GM23338 (cell line): ENCODE data around the gene PLS3. TPM values are rescaled to one million over a fixed set of nuclear protein-coding genes. Genes with fewer than 3 reads are reported as not detected.

ENCODE experiments used
- ATAC-seq: fragments of 200-7000 bp; cut with Tn5 transposase; 3 replicates; pipeline ENCODE4 v1.9.1; 2020
- DNase-seq: peaks from one replicate; pipeline ENCODE4 v3.0.0-alpha.2; 2015; ENCODE audit warnings: low spot score
- H2AFZ ChIP-seq: fragments of 200-600 bp; sonication (generic); 2 replicates; pipeline ENCODE4 v1.8.0; 2016; ENCODE audit warnings: antibody characterized with exemption, mild to moderate bottlenecking, moderate library complexity
- H3F3A ChIP-seq: fragments of 200-600 bp; sonication (generic); replicated peaks from 2 replicates; pipeline ENCODE4 v1.8.0; 2017; ENCODE audit warnings: antibody characterized with exemption, mixed run types, low read depth
- H3K27ac ChIP-seq: fragments of 200-600 bp; sonication (generic); 2 replicates; pipeline ENCODE4 v1.6.1; 2016; ENCODE audit warnings: low read depth
- H3K27me3 ChIP-seq: fragments of 200-600 bp; sonication (generic); 2 replicates; pipeline ENCODE4 v1.8.0; 2016; ENCODE audit warnings: mild to moderate bottlenecking, mixed run types, moderate library complexity; ENCODE audit not compliant: insufficient read depth
- H3K36me3 ChIP-seq: fragments of 200-600 bp; sonication (generic); 2 replicates; pipeline ENCODE4 v1.8.0; 2016; ENCODE audit warnings: mild to moderate bottlenecking; ENCODE audit not compliant: insufficient read depth
- H3K4me1 ChIP-seq: fragments of 200-600 bp; sonication (generic); 2 replicates; pipeline ENCODE4 v1.8.0; 2016; ENCODE audit warnings: mild to moderate bottlenecking, moderate library complexity; ENCODE audit not compliant: insufficient read depth
- H3K4me2 ChIP-seq: fragments of 200-600 bp; sonication (generic); 2 replicates; pipeline ENCODE4 v1.7.1; 2017; ENCODE audit warnings: mixed run types
- H3K4me3 ChIP-seq: fragments of 200-600 bp; sonication (generic); 2 replicates; pipeline ENCODE4 v1.6.1; 2016; ENCODE audit warnings: mixed run types
- H3K79me2 ChIP-seq: fragments of 200-600 bp; sonication (generic); replicated peaks from 2 replicates; pipeline ENCODE4 v1.8.0; 2017; ENCODE audit warnings: mild to moderate bottlenecking; ENCODE audit not compliant: insufficient read depth
- H3K9me2 ChIP-seq: fragments of 200-600 bp; sonication (generic); 2 replicates; pipeline ENCODE4 v1.8.0; 2017; ENCODE audit not compliant: insufficient read depth
- H4K20me1 ChIP-seq: fragments of 200-600 bp; sonication (generic); replicated peaks from 2 replicates; pipeline ENCODE4 v1.8.0; 2017; ENCODE audit warnings: mild to moderate bottlenecking; ENCODE audit not compliant: insufficient read depth
- H3K27ac Mint-ChIP-seq: 2 replicates; pipeline ENCODE4 v1.8.0; 2020; ENCODE audit warnings: inconsistent platforms, mild to moderate bottlenecking, moderate library complexity, mixed read lengths
- H3K27me3 Mint-ChIP-seq: 3 replicates; pipeline ENCODE4 v1.8.0; 2022; ENCODE audit warnings: low read depth, mild to moderate bottlenecking, moderate library complexity, mixed read lengths, inconsistent platforms; ENCODE audit not compliant: insufficient read depth, poor library complexity
- H3K36me3 Mint-ChIP-seq: 3 replicates; pipeline ENCODE4 v1.8.0; 2021; ENCODE audit warnings: low read depth, mild to moderate bottlenecking, inconsistent platforms, moderate library complexity, mixed read lengths
- H3K4me1 Mint-ChIP-seq: 3 replicates; pipeline ENCODE4 v1.8.0; 2020; ENCODE audit warnings: mild to moderate bottlenecking, inconsistent platforms, mixed read lengths
- H3K4me3 Mint-ChIP-seq: 3 replicates; pipeline ENCODE4 v1.8.0; 2021; ENCODE audit warnings: moderate library complexity, mild to moderate bottlenecking, inconsistent platforms, mixed read lengths
- H3K9me3 Mint-ChIP-seq: 3 replicates; pipeline ENCODE4 v1.8.0; 2020; ENCODE audit warnings: moderate library complexity, mild to moderate bottlenecking, inconsistent platforms, mixed read lengths
- CREB1 ChIP-seq: fragments of 250-450 bp; sonication (Bioruptor Pico); IDR thresholded peaks from 2 replicates; pipeline ENCODE4 v1.5.0; 2020; ENCODE audit warnings: low read depth, mild to moderate bottlenecking, moderate library complexity
- CTCF ChIP-seq, 2 experiments: fragments of 200-600 bp in 1 of 2; sonication (generic) in 1 of 2; conservative IDR thresholded peaks; 2 replicates each; pipeline versions ENCODE4 v1.5.1 to v1.6.1; 2016 to 2017; ENCODE audit warnings: antibody characterized with exemption in 2 of 2, low read depth in 2 of 2, mild to moderate bottlenecking in 2 of 2, moderate library complexity in 1 of 2
- ETS1 ChIP-seq: IDR thresholded peaks from 2 replicates; pipeline ENCODE4 v1.6.1; 2016; ENCODE audit warnings: antibody characterized with exemption
- EZH2 ChIP-seq: fragments of 200-600 bp; sonication (generic); IDR thresholded peaks from one replicate; pipeline ENCODE4 v1.8.0; 2017; ENCODE audit warnings: antibody characterized with exemption, mild to moderate bottlenecking, low read depth; ENCODE audit not compliant: unreplicated experiment
- EZH2phosphoT487 ChIP-seq: fragments of 200-600 bp; sonication (generic); IDR thresholded peaks from one replicate; pipeline ENCODE4 v1.8.1; 2018; ENCODE audit warnings: antibody characterized with exemption; ENCODE audit not compliant: unreplicated experiment
- JUNB ChIP-seq: IDR thresholded peaks from one replicate; pipeline ENCODE4 v1.6.1; 2016; ENCODE audit warnings: antibody characterized with exemption; ENCODE audit not compliant: unreplicated experiment
- NANOG ChIP-seq: IDR thresholded peaks from 2 replicates; pipeline ENCODE4 v1.6.1; 2016; ENCODE audit warnings: antibody characterized with exemption, borderline replicate concordance
- POLR2AphosphoS5 ChIP-seq: IDR thresholded peaks from 2 replicates; pipeline ENCODE4 v1.6.1; 2016; ENCODE audit warnings: antibody characterized with exemption, low read depth
- REST ChIP-seq: IDR thresholded peaks from one replicate; pipeline ENCODE4 v1.6.1; 2018; ENCODE audit warnings: antibody characterized with exemption; ENCODE audit not compliant: unreplicated experiment
- STAT1 ChIP-seq: IDR thresholded peaks from one replicate; pipeline ENCODE4 v1.6.1; 2016; ENCODE audit warnings: antibody characterized with exemption; ENCODE audit not compliant: unreplicated experiment
- ZNF114 ChIP-seq: fragments of 250-450 bp; sonication (Bioruptor Pico); IDR thresholded peaks from 2 replicates; pipeline ENCODE4 v1.5.0; 2020; ENCODE audit warnings: mild to moderate bottlenecking, moderate library complexity
- ZNF331 ChIP-seq: fragments of 250-450 bp; sonication (Bioruptor Pico); IDR thresholded peaks from 2 replicates; pipeline ENCODE4 v1.5.0; 2020; ENCODE audit warnings: low read depth, mild to moderate bottlenecking, moderate library complexity
- ZNF462 ChIP-seq: fragments of 250-450 bp; sonication (Bioruptor Pico); IDR thresholded peaks from 2 replicates; pipeline ENCODE4 v1.5.0; 2020; ENCODE audit warnings: mild to moderate bottlenecking, moderate library complexity
- polyA plus RNA-seq: library from polyadenylated mRNA; unstranded; fragments of >200 nt; fragmentation: Nextera tagmentation; extraction: Ambion mirVana; gene quantifications from 2 replicates; pipeline ENCODE4 v1.2.1, GENCODE V29; 2016
- total RNA-seq: library from RNA; depleted of rRNA; stranded (reverse); fragments of >200 nt; shearing (Covaris generic); gene quantifications from 2 replicates; pipeline ENCODE4 v1.2.3, GENCODE V29; 2014

Gene PLS3
- total and polyA plus RNA-seq, 2 experiments from 2014 or later = 81.6 to 128 TPM

DNA sequence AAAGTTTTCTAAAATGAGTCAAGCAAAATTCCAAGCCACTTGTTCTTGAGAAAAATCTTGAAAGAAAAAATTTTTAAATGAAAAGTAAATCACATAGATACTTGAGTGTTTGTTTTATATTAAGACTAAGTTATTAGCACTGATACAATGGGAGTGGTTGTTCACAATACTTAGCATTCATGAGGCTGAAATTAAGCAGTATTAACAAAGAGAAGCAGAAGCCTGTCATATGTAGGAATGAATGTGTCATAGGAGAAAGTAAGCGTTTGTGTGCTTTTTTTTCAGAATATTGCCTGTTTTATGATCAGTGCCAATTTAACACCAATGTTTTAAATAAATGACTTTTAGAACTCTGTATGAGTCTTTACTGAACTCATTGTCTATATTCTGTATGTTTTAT is 37.6 kb downstream of the PLS3 start:
- no peak overlapping the region for H3K4me3 Mint-ChIP-seq
- H4K20me1 ChIP-seq = no peaks in the 10 kb centered on the region
- no peak overlapping the region for H2AFZ ChIP-seq
- H3K4me3 ChIP-seq = no peak overlapping the region
- H3K4me1 Mint-ChIP-seq = peaks cover 44% of the 10 kb centered on the region
- peaks cover 4% of the 10 kb centered on the region for H3K27me3 Mint-ChIP-seq
- H3K4me2 ChIP-seq = no peak overlapping the region
- no peaks in the 10 kb centered on the region for H3K9me3 Mint-ChIP-seq
- H3F3A ChIP-seq = no peaks in the 10 kb centered on the region
- no peaks in the 10 kb centered on the region for H3K9me2 ChIP-seq
- no peak overlapping the region for H3K27ac ChIP-seq
- DNase-seq (no peak), ATAC-seq (no peak)
- H3K4me1 ChIP-seq = peaks cover 21% of the 10 kb centered on the region
- peaks cover 72% of the 10 kb centered on the region for H3K79me2 ChIP-seq
- TF ChIP-seq POLR2AphosphoS5 = no peak
- TF ChIP-seq CREB1 (CRISPR knock-in tag) = no peak
- TF ChIP-seq NANOG = no peak
- TF ChIP-seq EZH2phosphoT487 = no peak
- TF ChIP-seq JUNB = no peak
- TF ChIP-seq CTCF (conservative IDR thresholded peaks at IDR 0.05; ENCODE audit: low read depth in 2 of 2) = no peak
- no peak for TF ChIP-seq ETS1
- no peak for TF ChIP-seq REST
- TF ChIP-seq ZNF114 (CRISPR knock-in tag) = no peak
- no peak for TF ChIP-seq ZNF331 (CRISPR knock-in tag)
- no peak for TF ChIP-seq ZNF462 (CRISPR knock-in tag)
- TF ChIP-seq STAT1 = no peak
- no peak for TF ChIP-seq EZH2
- no peak overlapping the region for H3K27ac Mint-ChIP-seq
- no peaks in the 10 kb centered on the region for H3K36me3 ChIP-seq
- no peaks in the 10 kb centered on the region for H3K36me3 Mint-ChIP-seq
- no peaks in the 10 kb centered on the region for H3K27me3 ChIP-seq
